Measurements from ENCODE around the gene MBTD1. TPM values are rescaled to one million over a fixed set of nuclear protein-coding genes. Genes with fewer than 3 reads are reported as not detected.

MBTD1 gene
- total RNA-seq, 1 donor from 2014 or later: 15.2 TPM

- no peak overlapping the region for H3K4me3 ChIP-seq
- H3K27me3 ChIP-seq (ENCODE audit: low read depth): no peaks in the 10 kb centered on the region
- no peak overlapping the region for H3K27ac ChIP-seq
- H3K36me3 ChIP-seq: no peaks in the 10 kb centered on the region
- no peaks in the 10 kb centered on the region for H3K9me3 ChIP-seq
- ATAC-seq (peak in 1 of 2 donors; percentile 45), DNase-seq (no peak)
- H3K4me1 ChIP-seq: peaks cover 29% of the 10 kb centered on the region
- intact Hi-C loops (cut with DNase I): no loop called here
- TF ChIP-seq CTCF (IDR thresholded peaks at IDR 0.05): no peak
Observed at GRCh38 chr17:51128076-51128475, 131.8 kb downstream of the MBTD1 start.

Other genes starting within 250 kb of the MBTD1 start
- 108 TPM for gene SPAG9, start 139.2 kb downstream of the MBTD1 start, total RNA-seq
- 24.0 TPM for gene NME1, start 106.5 kb downstream of the MBTD1 start, total RNA-seq
- 321 TPM for gene NME2, start 93.6 kb downstream of the MBTD1 start, total RNA-seq
- 30.0 TPM for gene UTP18, start 497 bp upstream of the MBTD1 start, total RNA-seq

Data from lower lobe of right lung (tissue), 2 donors.